ENCODE measurements around the gene PHOX2B.

Gene PHOX2B

DNA sequence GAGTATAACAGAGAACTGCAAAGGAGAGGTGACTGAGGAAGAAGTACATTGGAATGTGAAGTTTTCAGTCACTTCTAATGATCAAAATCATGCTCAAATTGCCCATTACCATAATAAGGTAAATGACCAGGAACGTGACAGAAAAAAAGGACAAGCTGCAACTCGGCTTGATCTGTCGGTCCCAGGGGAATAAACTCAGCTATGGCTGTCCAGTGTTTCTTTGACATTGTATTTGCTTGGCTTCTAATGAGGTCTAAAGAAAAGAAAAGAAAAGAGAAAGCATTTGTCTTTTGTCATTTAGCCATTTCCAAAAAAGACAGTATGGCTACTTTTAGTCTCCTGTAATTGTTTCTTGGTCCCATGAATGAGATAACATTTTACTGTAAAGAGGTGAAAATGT, 25.2 kb downstream of the PHOX2B start:
- TF ChIP-seq EZH2 (IDR thresholded peaks at IDR 0.05; ENCODE audit: borderline replicate concordance, low read depth, low read length, severe bottlenecking) = no peak
- TF ChIP-seq, protein P1, sequence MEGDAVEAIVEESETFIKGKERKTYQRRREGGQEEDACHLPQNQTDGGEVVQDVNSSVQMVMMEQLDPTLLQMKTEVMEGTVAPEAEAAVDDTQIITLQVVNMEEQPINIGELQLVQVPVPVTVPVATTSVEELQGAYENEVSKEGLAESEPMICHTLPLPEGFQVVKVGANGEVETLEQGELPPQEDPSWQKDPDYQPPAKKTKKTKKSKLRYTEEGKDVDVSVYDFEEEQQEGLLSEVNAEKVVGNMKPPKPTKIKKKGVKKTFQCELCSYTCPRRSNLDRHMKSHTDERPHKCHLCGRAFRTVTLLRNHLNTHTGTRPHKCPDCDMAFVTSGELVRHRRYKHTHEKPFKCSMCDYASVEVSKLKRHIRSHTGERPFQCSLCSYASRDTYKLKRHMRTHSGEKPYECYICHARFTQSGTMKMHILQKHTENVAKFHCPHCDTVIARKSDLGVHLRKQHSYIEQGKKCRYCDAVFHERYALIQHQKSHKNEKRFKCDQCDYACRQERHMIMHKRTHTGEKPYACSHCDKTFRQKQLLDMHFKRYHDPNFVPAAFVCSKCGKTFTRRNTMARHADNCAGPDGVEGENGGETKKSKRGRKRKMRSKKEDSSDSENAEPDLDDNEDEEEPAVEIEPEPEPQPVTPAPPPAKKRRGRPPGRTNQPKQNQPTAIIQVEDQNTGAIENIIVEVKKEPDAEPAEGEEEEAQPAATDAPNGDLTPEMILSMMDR (IDR thresholded peaks at IDR 0.05; ENCODE audit: borderline replicate concordance, extremely low read depth, low read length, poor library complexity, severe bottlenecking) = no peak
- Histone ChIP-seq H3K9me3 (ENCODE audit: insufficient read depth, low read length, severe bottlenecking) (peaks cover 3% of the 10 kb centered on the region), H3K36me3 (ENCODE audit: insufficient read depth, low read length) (no peaks in the 10 kb centered on the region), H3K79me2 (ENCODE audit: insufficient read depth, low read length) (no peaks in the 10 kb centered on the region), H3K27me3 (ENCODE audit: insufficient read depth, low read length, poor library complexity) (no peaks in the 10 kb centered on the region), H3K4me1 (ENCODE audit: insufficient read depth, low read length) (no peaks in the 10 kb centered on the region), H3K4me2 (ENCODE audit: insufficient read depth, low read length) (no peak overlapping the region), H3K9ac (ENCODE audit: low read depth, low read length) (no peak overlapping the region), H3K4me3 (ENCODE audit: low read depth in 1 of 2, low read length in 2 of 2) (no peak overlapping the region), H3K27ac (ENCODE audit: low read length) (no peak overlapping the region), H2AFZ (ENCODE audit: low read depth, low read length) (no peak overlapping the region), H4K20me1 (ENCODE audit: insufficient read depth, low read length) (no peaks in the 10 kb centered on the region)
- ATAC-seq (ENCODE audit: insufficient read depth, low read depth) (no peak), DNase-seq (no peak)

DNA sequence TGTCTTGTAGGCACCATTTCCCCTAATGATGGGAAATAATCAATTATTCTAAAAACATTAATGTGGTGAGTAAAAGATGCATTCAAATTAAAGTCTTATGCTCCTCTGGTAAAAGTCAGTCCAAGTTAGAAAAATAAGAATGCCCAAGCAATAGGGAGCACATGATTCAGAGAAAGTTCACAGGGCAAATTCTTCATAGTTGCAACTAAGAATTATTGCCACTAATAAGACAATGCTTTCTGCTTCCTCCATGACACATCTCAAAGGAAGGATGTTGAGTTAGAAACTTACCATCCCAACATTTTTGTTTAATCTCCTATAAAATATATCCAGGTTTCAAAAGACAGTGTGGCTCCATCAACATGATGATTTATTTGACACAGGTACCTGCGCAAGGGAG, 26.3 kb downstream of the PHOX2B start:
- H3K4me1 ChIP-seq (ENCODE audit: insufficient read depth, low read length) = no peaks in the 10 kb centered on the region
- H4K20me1 ChIP-seq (ENCODE audit: insufficient read depth, low read length) = no peaks in the 10 kb centered on the region
- no peaks in the 10 kb centered on the region for H3K36me3 ChIP-seq (ENCODE audit: insufficient read depth, low read length)
- ATAC-seq (ENCODE audit: insufficient read depth, low read depth) = no peak
- no peaks in the 10 kb centered on the region for H3K79me2 ChIP-seq (ENCODE audit: insufficient read depth, low read length)
- H3K9ac ChIP-seq (ENCODE audit: low read depth, low read length) = no peak overlapping the region
- H3K27me3 ChIP-seq (ENCODE audit: insufficient read depth, low read length, poor library complexity) = no peaks in the 10 kb centered on the region
- H3K4me2 ChIP-seq (ENCODE audit: insufficient read depth, low read length) = no peak overlapping the region
- TF ChIP-seq, protein P1 (IDR thresholded peaks at IDR 0.05; ENCODE audit: borderline replicate concordance, extremely low read depth, low read length, poor library complexity, severe bottlenecking) = no peak
- TF ChIP-seq EZH2 (IDR thresholded peaks at IDR 0.05; ENCODE audit: borderline replicate concordance, low read depth, low read length, severe bottlenecking) = no peak
- no peak overlapping the region for H3K4me3 ChIP-seq (ENCODE audit: low read depth in 1 of 2, low read length in 2 of 2)
- H2AFZ ChIP-seq (ENCODE audit: low read depth, low read length) = no peak overlapping the region
- no peak for DNase-seq
- no peak overlapping the region for H3K27ac ChIP-seq (ENCODE audit: low read length)
- peaks cover 3% of the 10 kb centered on the region for H3K9me3 ChIP-seq (ENCODE audit: insufficient read depth, low read length, severe bottlenecking)

DNA sequence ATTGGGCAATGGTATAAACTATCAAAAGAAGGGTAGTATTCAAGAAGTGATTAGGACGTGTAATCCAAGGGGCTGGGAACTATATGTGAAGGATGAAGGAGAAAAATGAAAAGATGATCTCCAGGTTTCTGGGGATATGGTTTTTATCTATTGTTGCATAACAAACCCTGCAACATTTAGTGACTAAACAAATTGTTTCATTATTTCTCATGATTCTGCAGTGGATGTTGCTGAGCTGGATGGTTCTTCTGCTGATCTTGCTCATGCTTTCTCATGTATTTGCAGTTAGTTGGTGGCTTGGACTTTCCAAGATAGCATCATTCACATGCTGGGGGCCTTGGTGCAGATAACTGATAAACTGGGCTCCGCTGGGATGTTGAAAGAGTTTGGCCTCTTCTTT, 29.1 kb downstream of the PHOX2B start:
- Histone ChIP-seq H2AFZ (ENCODE audit: low read depth, low read length) (no peak overlapping the region), H4K20me1 (ENCODE audit: insufficient read depth, low read length) (no peaks in the 10 kb centered on the region), H3K9me3 (ENCODE audit: insufficient read depth, low read length, severe bottlenecking) (no peaks in the 10 kb centered on the region), H3K36me3 (ENCODE audit: insufficient read depth, low read length) (no peaks in the 10 kb centered on the region), H3K27me3 (ENCODE audit: insufficient read depth, low read length, poor library complexity) (no peaks in the 10 kb centered on the region), H3K9ac (ENCODE audit: low read depth, low read length) (no peak overlapping the region), H3K79me2 (ENCODE audit: insufficient read depth, low read length) (no peaks in the 10 kb centered on the region), H3K27ac (ENCODE audit: low read length) (no peak overlapping the region), H3K4me1 (ENCODE audit: insufficient read depth, low read length) (no peaks in the 10 kb centered on the region), H3K4me2 (ENCODE audit: insufficient read depth, low read length) (no peak overlapping the region), H3K4me3 (ENCODE audit: low read depth in 1 of 2, low read length in 2 of 2) (no peak overlapping the region)
- ATAC-seq (ENCODE audit: insufficient read depth, low read depth) = no peak
- DNase-seq = no peak
- TF ChIP-seq EZH2 (IDR thresholded peaks at IDR 0.05; ENCODE audit: borderline replicate concordance, low read depth, low read length, severe bottlenecking) = no peak
- TF ChIP-seq, protein P1 (IDR thresholded peaks at IDR 0.05; ENCODE audit: borderline replicate concordance, extremely low read depth, low read length, poor library complexity, severe bottlenecking) = no peak

DNA sequence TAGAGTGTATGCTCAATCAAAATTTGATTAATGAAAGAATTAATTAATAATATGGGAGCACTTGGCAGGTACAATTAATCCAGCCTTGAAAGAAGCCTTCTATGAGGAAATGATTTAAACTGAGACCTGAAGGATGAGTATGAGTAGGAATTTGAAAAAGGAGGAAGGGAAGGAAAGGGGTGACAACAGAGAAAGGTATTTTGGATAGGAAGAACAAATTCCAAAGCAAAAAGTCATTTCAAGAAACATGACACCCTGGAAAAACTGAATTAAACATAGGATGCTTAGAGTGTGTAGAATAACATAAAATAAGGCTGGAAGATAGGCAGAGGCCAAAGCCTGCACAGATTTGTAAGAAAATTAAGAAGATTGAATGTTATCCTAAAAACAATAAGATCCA, 29.6 kb downstream of the PHOX2B start:
- Histone ChIP-seq H3K79me2 (ENCODE audit: insufficient read depth, low read length) (no peaks in the 10 kb centered on the region), H3K4me1 (ENCODE audit: insufficient read depth, low read length) (no peaks in the 10 kb centered on the region), H3K4me3 (ENCODE audit: low read depth in 1 of 2, low read length in 2 of 2) (no peak overlapping the region), H4K20me1 (ENCODE audit: insufficient read depth, low read length) (no peaks in the 10 kb centered on the region), H3K9ac (ENCODE audit: low read depth, low read length) (no peak overlapping the region), H3K9me3 (ENCODE audit: insufficient read depth, low read length, severe bottlenecking) (no peaks in the 10 kb centered on the region), H3K27me3 (ENCODE audit: insufficient read depth, low read length, poor library complexity) (no peaks in the 10 kb centered on the region), H3K27ac (ENCODE audit: low read length) (no peak overlapping the region), H3K36me3 (ENCODE audit: insufficient read depth, low read length) (no peaks in the 10 kb centered on the region), H2AFZ (ENCODE audit: low read depth, low read length) (no peak overlapping the region), H3K4me2 (ENCODE audit: insufficient read depth, low read length) (no peak overlapping the region)
- ATAC-seq (ENCODE audit: insufficient read depth, low read depth) (no peak), DNase-seq (no peak)
- TF ChIP-seq EZH2 (IDR thresholded peaks at IDR 0.05; ENCODE audit: borderline replicate concordance, low read depth, low read length, severe bottlenecking) = no peak
- TF ChIP-seq, protein P1 (IDR thresholded peaks at IDR 0.05; ENCODE audit: borderline replicate concordance, extremely low read depth, low read length, poor library complexity, severe bottlenecking) = no peak

All from DND-41 (cell line).